Measurements from ENCODE around the gene GPR141.

- no peak for TF ChIP-seq CTCF (IDR thresholded peaks at IDR 0.05)
- no peak for TF ChIP-seq POLR2AphosphoS5 (IDR thresholded peaks at IDR 0.05; ENCODE audit: insufficient read depth in 1 of 2, low read depth in 1 of 2)
These were observed 22.4 kb downstream of the GPR141 start for GRCh38 chr7:37705976-37706375.

Data from vagina (tissue), 2 donors.